WTC11 (cell line): Measurements from ENCODE around the gene AVPR1A. TPM values are rescaled to one million over a fixed set of nuclear protein-coding genes. Genes with fewer than 3 reads are reported as not detected.

Experiments used
- ATAC-seq: fragments of 200-7000 bp; cut with Tn5 transposase; 2 replicates; pipeline ENCODE4 v1.10.0; 2021; ENCODE audit warnings: mild to moderate bottlenecking, moderate library complexity
- CTCF ChIA-PET: fragments of 300-600 bp; sonication (Branson Sonifier 250); formaldehyde crosslinking; loops from one replicate; lab custom pipeline; 2021; ENCODE audit warnings: antibody characterized with exemption; lab: Charles Lee
- POLR2A ChIA-PET: fragments of 350-600 bp; sonication (Branson Sonifier 250); formaldehyde crosslinking; loops from one replicate; lab custom pipeline; 2021; ENCODE audit warnings: antibody characterized with exemption; lab: Charles Lee
- DNase-seq: peaks from one replicate; pipeline ENCODE4 v3.0.0; 2021; ENCODE audit warnings: low spot score
- H3K27ac Mint-ChIP-seq: 2 replicates; pipeline ENCODE4 v1.8.0; 2021; ENCODE audit warnings: mixed read lengths
- H3K27me3 Mint-ChIP-seq: 2 replicates; pipeline ENCODE4 v1.8.0; 2021; ENCODE audit warnings: low read depth, mild to moderate bottlenecking, moderate library complexity, mixed read lengths
- H3K36me3 Mint-ChIP-seq: 2 replicates; pipeline ENCODE4 v1.8.0; 2021; ENCODE audit warnings: mixed read lengths
- H3K4me1 Mint-ChIP-seq: 2 replicates; pipeline ENCODE4 v1.8.0; 2022; ENCODE audit warnings: mixed read lengths
- H3K4me3 Mint-ChIP-seq: 2 replicates; pipeline ENCODE4 v1.8.0; 2021; ENCODE audit warnings: mild to moderate bottlenecking, moderate library complexity, mixed read lengths
- H3K9me3 Mint-ChIP-seq: 2 replicates; pipeline ENCODE4 v1.8.0; 2021; ENCODE audit warnings: mixed read lengths
- CREB1 ChIP-seq: sonication (generic); formaldehyde crosslinking; IDR thresholded peaks from 2 replicates; pipeline ENCODE4 v1.8.0; 2023; ENCODE audit warnings: mild to moderate bottlenecking, missing genetic modification reagents
- E2F4 ChIP-seq: sonication (generic); formaldehyde crosslinking; IDR thresholded peaks from 2 replicates; pipeline ENCODE4 v1.8.1; 2022; ENCODE audit warnings: low read depth, mild to moderate bottlenecking, moderate library complexity, missing genetic modification reagents, borderline replicate concordance
- FOXK1 ChIP-seq: sonication (generic); formaldehyde crosslinking; IDR thresholded peaks from 2 replicates; pipeline ENCODE4 v1.8.0; 2022; ENCODE audit warnings: mild to moderate bottlenecking, moderate library complexity, missing genetic modification reagents
- MYBL2 ChIP-seq: sonication (generic); formaldehyde crosslinking; IDR thresholded peaks from 2 replicates; pipeline ENCODE4 v1.8.1; 2023; ENCODE audit warnings: mild to moderate bottlenecking, moderate library complexity, missing genetic modification reagents
- NR1H2 ChIP-seq: sonication (generic); formaldehyde crosslinking; IDR thresholded peaks from 2 replicates; pipeline ENCODE4 v1.9.0; 2021; ENCODE audit warnings: mild to moderate bottlenecking, moderate library complexity, missing genetic modification reagents
- OVOL2 ChIP-seq: fragments of 250-450 bp; sonication (Bioruptor Pico); IDR thresholded peaks from 2 replicates; pipeline ENCODE4 v1.9.0; 2021; ENCODE audit warnings: mild to moderate bottlenecking, borderline replicate concordance
- SMAD3 ChIP-seq: sonication (generic); formaldehyde crosslinking; IDR thresholded peaks from 2 replicates; pipeline ENCODE4 v1.8.0; 2022; ENCODE audit warnings: missing genetic modification reagents, mild to moderate bottlenecking, borderline replicate concordance
- SP1 ChIP-seq: sonication (generic); formaldehyde crosslinking; conservative IDR thresholded peaks from 2 replicates; pipeline ENCODE4 v1.8.1; 2022; ENCODE audit warnings: missing genetic modification reagents
- TEAD4 ChIP-seq: sonication (generic); formaldehyde crosslinking; IDR thresholded peaks from 2 replicates; pipeline ENCODE4 v1.8.0; 2022; ENCODE audit warnings: mild to moderate bottlenecking, missing genetic modification reagents
- TP53 ChIP-seq: sonication (generic); formaldehyde crosslinking; IDR thresholded peaks from 2 replicates; pipeline ENCODE4 v1.8.1; 2023; ENCODE audit warnings: mild to moderate bottlenecking, missing genetic modification reagents
- ZBTB43 ChIP-seq: sonication (generic); formaldehyde crosslinking; IDR thresholded peaks from 2 replicates; pipeline ENCODE4 v1.8.1; 2023; ENCODE audit warnings: mild to moderate bottlenecking, missing genetic modification reagents
- ZNF138 ChIP-seq: sonication (generic); formaldehyde crosslinking; conservative IDR thresholded peaks from 2 replicates; pipeline ENCODE4 v1.8.1; 2022; ENCODE audit warnings: mild to moderate bottlenecking, moderate library complexity, missing genetic modification reagents
- ZNF232 ChIP-seq: sonication (generic); formaldehyde crosslinking; IDR thresholded peaks from 2 replicates; pipeline ENCODE4 v1.8.0; 2022; ENCODE audit warnings: mild to moderate bottlenecking, missing genetic modification reagents
- ZNF317 ChIP-seq: sonication (generic); formaldehyde crosslinking; IDR thresholded peaks from 2 replicates; pipeline ENCODE4 v1.8.1; 2023; ENCODE audit warnings: low read depth, mild to moderate bottlenecking, moderate library complexity, missing genetic modification reagents, borderline replicate concordance
- total RNA-seq: library from RNA; stranded (reverse); gene quantifications from 3 replicates; pipeline ENCODE4 v1.2.3, GENCODE V29; 2021
- TF ChIP-seq, protein P1 (sequence below): sonication (generic); formaldehyde crosslinking; IDR thresholded peaks from 2 replicates; pipeline ENCODE4 v1.8.0; 2022; ENCODE audit warnings: missing genetic modification reagents
- TF ChIP-seq, protein P2 (sequence below): sonication (generic); formaldehyde crosslinking; IDR thresholded peaks from 2 replicates; pipeline ENCODE4 v1.8.0; 2022; ENCODE audit warnings: mild to moderate bottlenecking, missing genetic modification reagents
- TF ChIP-seq, protein P3 (sequence below): sonication (generic); formaldehyde crosslinking; IDR thresholded peaks from 2 replicates; pipeline ENCODE4 v1.8.1; 2023; ENCODE audit warnings: mild to moderate bottlenecking, missing genetic modification reagents, moderate library complexity
- TF ChIP-seq, protein P4 (sequence below): sonication (generic); formaldehyde crosslinking; IDR thresholded peaks from 2 replicates; pipeline ENCODE4 v1.8.0; 2022; ENCODE audit warnings: mild to moderate bottlenecking, missing genetic modification reagents
- TF ChIP-seq, protein P5 (sequence below): fragments of 250-450 bp; sonication (Bioruptor Pico); conservative IDR thresholded peaks from 2 replicates; pipeline ENCODE4 v1.9.0; 2021; ENCODE audit warnings: mild to moderate bottlenecking
- TF ChIP-seq, protein P6 (sequence below): sonication (generic); formaldehyde crosslinking; conservative IDR thresholded peaks from 2 replicates; pipeline ENCODE4 v1.8.1; 2022; ENCODE audit warnings: mild to moderate bottlenecking, missing genetic modification reagents
- TF ChIP-seq, protein P7 (sequence below): fragments of 200-600 bp; IDR thresholded peaks from 2 replicates; pipeline ENCODE4 v1.8.0; 2022; ENCODE audit warnings: antibody characterized with exemption

AVPR1A gene
- total RNA-seq, 1 experiment from 2014 or later = 0.24 TPM

- POLR2A ChIA-PET = no interaction called here
- Mint-ChIP-seq H3K27ac (no peak overlapping the region), H3K36me3 (peaks cover 13% of the 10 kb centered on the region), H3K27me3 (peaks cover 74% of the 10 kb centered on the region), H3K4me3 (peak overlapping the region; percentile 82), H3K9me3 (peaks cover 15% of the 10 kb centered on the region), H3K4me1 (peaks cover 19% of the 10 kb centered on the region)
- ATAC-seq = peak; percentile 41
- peak; percentile 59 for DNase-seq
- CTCF ChIA-PET = interaction anchor here (0.6 to 3.8 kb wide), 8 partner anchors 13 to 270 kb away, joined by 3 to 31 read pairs (median 6); no protein-coding TSS in a partner anchor
- TF ChIP-seq, protein P1, sequence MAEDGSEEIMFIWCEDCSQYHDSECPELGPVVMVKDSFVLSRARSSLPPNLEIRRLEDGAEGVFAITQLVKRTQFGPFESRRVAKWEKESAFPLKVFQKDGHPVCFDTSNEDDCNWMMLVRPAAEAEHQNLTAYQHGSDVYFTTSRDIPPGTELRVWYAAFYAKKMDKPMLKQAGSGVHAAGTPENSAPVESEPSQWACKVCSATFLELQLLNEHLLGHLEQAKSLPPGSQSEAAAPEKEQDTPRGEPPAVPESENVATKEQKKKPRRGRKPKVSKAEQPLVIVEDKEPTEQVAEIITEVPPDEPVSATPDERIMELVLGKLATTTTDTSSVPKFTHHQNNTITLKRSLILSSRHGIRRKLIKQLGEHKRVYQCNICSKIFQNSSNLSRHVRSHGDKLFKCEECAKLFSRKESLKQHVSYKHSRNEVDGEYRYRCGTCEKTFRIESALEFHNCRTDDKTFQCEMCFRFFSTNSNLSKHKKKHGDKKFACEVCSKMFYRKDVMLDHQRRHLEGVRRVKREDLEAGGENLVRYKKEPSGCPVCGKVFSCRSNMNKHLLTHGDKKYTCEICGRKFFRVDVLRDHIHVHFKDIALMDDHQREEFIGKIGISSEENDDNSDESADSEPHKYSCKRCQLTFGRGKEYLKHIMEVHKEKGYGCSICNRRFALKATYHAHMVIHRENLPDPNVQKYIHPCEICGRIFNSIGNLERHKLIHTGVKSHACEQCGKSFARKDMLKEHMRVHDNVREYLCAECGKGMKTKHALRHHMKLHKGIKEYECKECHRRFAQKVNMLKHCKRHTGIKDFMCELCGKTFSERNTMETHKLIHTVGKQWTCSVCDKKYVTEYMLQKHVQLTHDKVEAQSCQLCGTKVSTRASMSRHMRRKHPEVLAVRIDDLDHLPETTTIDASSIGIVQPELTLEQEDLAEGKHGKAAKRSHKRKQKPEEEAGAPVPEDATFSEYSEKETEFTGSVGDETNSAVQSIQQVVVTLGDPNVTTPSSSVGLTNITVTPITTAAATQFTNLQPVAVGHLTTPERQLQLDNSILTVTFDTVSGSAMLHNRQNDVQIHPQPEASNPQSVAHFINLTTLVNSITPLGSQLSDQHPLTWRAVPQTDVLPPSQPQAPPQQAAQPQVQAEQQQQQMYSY = peak; percentile 34
- TF ChIP-seq ZNF232 (no peak), FOXK1 (CRISPR knock-in tag) (peak; percentile 58), TEAD4 (peak; percentile 12; the same call in 1 of the 2 replicates), ZNF317 (CRISPR knock-in tag) (peak; percentile 22; the same call in 1 of the 2 replicates), NR1H2 (CRISPR knock-in tag) (peak; percentile 35; the same call in 1 of the 2 replicates), CREB1 (CRISPR knock-in tag) (0 out of 2 replicates have a peak, but pooled peaks have one; percentile 66), SP1 (CRISPR knock-in tag) (peak; percentile 38; the same call in 1 of the 2 replicates), SMAD3 (CRISPR knock-in tag) (peak; percentile 70; the same call in 1 of the 2 replicates), OVOL2 (CRISPR knock-in tag) (no peak), E2F4 (CRISPR knock-in tag) (peak; percentile 77; the same call in 1 of the 2 replicates), ZNF138 (CRISPR knock-in tag) (0 out of 2 replicates have a peak, but pooled peaks have one; percentile 14), MYBL2 (CRISPR knock-in tag) (peak; percentile 86), ZBTB43 (CRISPR knock-in tag) (peak; percentile 85), TP53 (CRISPR knock-in tag) (peak; percentile 90)
- TF ChIP-seq, protein P2, sequence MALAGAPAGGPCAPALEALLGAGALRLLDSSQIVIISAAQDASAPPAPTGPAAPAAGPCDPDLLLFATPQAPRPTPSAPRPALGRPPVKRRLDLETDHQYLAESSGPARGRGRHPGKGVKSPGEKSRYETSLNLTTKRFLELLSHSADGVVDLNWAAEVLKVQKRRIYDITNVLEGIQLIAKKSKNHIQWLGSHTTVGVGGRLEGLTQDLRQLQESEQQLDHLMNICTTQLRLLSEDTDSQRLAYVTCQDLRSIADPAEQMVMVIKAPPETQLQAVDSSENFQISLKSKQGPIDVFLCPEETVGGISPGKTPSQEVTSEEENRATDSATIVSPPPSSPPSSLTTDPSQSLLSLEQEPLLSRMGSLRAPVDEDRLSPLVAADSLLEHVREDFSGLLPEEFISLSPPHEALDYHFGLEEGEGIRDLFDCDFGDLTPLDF = peak; percentile 45; the same call in 1 of the 2 replicates
- TF ChIP-seq, protein P3, sequence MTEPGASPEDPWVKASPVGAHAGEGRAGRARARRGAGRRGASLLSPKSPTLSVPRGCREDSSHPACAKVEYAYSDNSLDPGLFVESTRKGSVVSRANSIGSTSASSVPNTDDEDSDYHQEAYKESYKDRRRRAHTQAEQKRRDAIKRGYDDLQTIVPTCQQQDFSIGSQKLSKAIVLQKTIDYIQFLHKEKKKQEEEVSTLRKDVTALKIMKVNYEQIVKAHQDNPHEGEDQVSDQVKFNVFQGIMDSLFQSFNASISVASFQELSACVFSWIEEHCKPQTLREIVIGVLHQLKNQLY = 0 out of 2 replicates have a peak, but pooled peaks have one; percentile 43
- TF ChIP-seq, protein P4, sequence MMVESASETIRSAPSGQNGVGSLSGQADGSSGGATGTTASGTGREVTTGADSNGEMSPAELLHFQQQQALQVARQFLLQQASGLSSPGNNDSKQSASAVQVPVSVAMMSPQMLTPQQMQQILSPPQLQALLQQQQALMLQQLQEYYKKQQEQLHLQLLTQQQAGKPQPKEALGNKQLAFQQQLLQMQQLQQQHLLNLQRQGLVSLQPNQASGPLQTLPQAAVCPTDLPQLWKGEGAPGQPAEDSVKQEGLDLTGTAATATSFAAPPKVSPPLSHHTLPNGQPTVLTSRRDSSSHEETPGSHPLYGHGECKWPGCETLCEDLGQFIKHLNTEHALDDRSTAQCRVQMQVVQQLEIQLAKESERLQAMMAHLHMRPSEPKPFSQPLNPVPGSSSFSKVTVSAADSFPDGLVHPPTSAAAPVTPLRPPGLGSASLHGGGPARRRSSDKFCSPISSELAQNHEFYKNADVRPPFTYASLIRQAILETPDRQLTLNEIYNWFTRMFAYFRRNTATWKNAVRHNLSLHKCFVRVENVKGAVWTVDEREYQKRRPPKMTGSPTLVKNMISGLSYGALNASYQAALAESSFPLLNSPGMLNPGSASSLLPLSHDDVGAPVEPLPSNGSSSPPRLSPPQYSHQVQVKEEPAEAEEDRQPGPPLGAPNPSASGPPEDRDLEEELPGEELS (CRISPR knock-in tag) = peak; percentile 17; the same call in 1 of the 2 replicates
- TF ChIP-seq, protein P5, sequence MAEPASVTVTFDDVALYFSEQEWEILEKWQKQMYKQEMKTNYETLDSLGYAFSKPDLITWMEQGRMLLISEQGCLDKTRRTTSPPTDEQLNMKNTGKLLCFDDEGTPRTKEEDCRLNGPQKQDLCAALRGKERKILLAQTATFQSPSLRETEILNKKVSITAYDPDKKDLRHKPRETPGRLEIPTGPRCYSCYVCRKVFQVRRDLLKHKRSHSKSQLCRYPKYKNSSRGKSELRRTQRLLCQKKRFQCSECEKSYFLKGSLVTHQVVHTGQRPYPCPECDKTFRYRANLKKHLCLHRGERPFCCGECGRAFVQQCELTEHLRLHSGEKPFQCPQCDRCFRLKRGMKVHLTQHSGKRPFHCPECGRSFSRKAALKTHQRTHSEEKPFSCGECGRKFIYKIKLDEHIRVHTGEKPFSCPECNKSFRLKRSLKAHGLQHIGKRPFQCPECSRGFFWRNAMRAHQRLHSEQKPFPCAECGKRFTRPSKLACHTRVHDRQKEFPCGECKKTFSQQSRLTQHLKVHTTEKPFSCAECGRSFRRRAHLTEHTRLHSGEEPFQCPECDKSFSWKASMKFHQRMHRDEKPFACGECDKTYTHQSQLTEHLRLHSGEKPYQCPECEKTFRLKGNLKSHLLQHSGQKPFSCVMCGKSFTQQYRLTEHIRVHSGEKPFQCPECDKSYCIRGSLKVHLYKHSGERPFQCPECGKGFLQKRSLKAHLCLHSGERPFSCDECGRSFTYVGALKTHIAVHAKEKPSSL (CRISPR knock-in tag) = no peak
- TF ChIP-seq, protein P6, sequence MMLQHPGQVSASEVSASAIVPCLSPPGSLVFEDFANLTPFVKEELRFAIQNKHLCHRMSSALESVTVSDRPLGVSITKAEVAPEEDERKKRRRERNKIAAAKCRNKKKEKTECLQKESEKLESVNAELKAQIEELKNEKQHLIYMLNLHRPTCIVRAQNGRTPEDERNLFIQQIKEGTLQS (CRISPR knock-in tag) = peak; percentile 73
- TF ChIP-seq, protein P7, sequence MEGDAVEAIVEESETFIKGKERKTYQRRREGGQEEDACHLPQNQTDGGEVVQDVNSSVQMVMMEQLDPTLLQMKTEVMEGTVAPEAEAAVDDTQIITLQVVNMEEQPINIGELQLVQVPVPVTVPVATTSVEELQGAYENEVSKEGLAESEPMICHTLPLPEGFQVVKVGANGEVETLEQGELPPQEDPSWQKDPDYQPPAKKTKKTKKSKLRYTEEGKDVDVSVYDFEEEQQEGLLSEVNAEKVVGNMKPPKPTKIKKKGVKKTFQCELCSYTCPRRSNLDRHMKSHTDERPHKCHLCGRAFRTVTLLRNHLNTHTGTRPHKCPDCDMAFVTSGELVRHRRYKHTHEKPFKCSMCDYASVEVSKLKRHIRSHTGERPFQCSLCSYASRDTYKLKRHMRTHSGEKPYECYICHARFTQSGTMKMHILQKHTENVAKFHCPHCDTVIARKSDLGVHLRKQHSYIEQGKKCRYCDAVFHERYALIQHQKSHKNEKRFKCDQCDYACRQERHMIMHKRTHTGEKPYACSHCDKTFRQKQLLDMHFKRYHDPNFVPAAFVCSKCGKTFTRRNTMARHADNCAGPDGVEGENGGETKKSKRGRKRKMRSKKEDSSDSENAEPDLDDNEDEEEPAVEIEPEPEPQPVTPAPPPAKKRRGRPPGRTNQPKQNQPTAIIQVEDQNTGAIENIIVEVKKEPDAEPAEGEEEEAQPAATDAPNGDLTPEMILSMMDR = no peak
Observed at GRCh38 chr12:63149909-63150712, 890 bp downstream of the AVPR1A start.
